Measurements from ENCODE around the gene HOXA6.

DNA sequence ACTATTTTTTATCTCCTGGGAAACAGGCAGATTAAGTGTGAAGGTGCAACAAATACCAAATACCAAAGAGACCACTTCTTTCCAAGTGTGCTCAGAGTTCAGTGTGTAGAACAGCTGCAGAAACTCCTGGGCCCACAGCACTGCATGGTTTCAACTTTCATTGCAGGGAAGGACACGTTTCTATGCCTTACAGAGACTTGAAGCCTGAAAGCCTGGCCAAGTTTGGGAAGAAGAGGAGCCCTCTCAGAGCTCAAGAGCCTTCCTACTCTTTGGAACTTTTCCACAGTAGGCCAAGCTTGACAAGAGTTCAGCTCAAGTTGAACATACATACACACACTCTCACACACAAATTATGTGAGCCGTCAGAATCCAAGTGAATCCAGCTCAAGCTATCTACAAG lies 19.5 kb downstream of the HOXA6 start:
- TF ChIP-seq, protein P1, sequence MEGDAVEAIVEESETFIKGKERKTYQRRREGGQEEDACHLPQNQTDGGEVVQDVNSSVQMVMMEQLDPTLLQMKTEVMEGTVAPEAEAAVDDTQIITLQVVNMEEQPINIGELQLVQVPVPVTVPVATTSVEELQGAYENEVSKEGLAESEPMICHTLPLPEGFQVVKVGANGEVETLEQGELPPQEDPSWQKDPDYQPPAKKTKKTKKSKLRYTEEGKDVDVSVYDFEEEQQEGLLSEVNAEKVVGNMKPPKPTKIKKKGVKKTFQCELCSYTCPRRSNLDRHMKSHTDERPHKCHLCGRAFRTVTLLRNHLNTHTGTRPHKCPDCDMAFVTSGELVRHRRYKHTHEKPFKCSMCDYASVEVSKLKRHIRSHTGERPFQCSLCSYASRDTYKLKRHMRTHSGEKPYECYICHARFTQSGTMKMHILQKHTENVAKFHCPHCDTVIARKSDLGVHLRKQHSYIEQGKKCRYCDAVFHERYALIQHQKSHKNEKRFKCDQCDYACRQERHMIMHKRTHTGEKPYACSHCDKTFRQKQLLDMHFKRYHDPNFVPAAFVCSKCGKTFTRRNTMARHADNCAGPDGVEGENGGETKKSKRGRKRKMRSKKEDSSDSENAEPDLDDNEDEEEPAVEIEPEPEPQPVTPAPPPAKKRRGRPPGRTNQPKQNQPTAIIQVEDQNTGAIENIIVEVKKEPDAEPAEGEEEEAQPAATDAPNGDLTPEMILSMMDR (IDR thresholded peaks at IDR 0.05) = no peak
- TF ChIP-seq, protein P2, sequence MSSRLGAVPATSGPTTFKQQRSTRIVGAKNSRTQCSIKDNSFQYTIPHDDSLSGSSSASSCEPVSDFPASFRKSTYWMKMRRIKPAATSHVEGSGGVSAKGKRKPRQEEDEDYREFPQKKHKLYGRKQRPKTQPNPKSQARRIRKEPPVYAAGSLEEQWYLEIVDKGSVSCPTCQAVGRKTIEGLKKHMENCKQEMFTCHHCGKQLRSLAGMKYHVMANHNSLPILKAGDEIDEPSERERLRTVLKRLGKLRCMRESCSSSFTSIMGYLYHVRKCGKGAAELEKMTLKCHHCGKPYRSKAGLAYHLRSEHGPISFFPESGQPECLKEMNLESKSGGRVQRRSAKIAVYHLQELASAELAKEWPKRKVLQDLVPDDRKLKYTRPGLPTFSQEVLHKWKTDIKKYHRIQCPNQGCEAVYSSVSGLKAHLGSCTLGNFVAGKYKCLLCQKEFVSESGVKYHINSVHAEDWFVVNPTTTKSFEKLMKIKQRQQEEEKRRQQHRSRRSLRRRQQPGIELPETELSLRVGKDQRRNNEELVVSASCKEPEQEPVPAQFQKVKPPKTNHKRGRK (CRISPR knock-in tag; IDR thresholded peaks at IDR 0.05; ENCODE audit: borderline replicate concordance) = no peak
- TF ChIP-seq, protein P3, sequence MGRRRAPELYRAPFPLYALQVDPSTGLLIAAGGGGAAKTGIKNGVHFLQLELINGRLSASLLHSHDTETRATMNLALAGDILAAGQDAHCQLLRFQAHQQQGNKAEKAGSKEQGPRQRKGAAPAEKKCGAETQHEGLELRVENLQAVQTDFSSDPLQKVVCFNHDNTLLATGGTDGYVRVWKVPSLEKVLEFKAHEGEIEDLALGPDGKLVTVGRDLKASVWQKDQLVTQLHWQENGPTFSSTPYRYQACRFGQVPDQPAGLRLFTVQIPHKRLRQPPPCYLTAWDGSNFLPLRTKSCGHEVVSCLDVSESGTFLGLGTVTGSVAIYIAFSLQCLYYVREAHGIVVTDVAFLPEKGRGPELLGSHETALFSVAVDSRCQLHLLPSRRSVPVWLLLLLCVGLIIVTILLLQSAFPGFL (CRISPR knock-in tag; IDR thresholded peaks at IDR 0.05; ENCODE audit: borderline replicate concordance) = no peak
- TF ChIP-seq ZNF232 (CRISPR knock-in tag; IDR thresholded peaks at IDR 0.05) (no peak), NFYB (CRISPR knock-in tag; conservative IDR thresholded peaks at IDR 0.05; ENCODE audit: low read depth) (no peak), GABPB1 (CRISPR knock-in tag; IDR thresholded peaks at IDR 0.05) (no peak)
- TF ChIP-seq, protein P4, sequence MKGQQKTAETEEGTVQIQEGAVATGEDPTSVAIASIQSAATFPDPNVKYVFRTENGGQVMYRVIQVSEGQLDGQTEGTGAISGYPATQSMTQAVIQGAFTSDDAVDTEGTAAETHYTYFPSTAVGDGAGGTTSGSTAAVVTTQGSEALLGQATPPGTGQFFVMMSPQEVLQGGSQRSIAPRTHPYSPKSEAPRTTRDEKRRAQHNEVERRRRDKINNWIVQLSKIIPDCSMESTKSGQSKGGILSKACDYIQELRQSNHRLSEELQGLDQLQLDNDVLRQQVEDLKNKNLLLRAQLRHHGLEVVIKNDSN (CRISPR knock-in tag; IDR thresholded peaks at IDR 0.05) = no peak
- TF ChIP-seq, protein P5, sequence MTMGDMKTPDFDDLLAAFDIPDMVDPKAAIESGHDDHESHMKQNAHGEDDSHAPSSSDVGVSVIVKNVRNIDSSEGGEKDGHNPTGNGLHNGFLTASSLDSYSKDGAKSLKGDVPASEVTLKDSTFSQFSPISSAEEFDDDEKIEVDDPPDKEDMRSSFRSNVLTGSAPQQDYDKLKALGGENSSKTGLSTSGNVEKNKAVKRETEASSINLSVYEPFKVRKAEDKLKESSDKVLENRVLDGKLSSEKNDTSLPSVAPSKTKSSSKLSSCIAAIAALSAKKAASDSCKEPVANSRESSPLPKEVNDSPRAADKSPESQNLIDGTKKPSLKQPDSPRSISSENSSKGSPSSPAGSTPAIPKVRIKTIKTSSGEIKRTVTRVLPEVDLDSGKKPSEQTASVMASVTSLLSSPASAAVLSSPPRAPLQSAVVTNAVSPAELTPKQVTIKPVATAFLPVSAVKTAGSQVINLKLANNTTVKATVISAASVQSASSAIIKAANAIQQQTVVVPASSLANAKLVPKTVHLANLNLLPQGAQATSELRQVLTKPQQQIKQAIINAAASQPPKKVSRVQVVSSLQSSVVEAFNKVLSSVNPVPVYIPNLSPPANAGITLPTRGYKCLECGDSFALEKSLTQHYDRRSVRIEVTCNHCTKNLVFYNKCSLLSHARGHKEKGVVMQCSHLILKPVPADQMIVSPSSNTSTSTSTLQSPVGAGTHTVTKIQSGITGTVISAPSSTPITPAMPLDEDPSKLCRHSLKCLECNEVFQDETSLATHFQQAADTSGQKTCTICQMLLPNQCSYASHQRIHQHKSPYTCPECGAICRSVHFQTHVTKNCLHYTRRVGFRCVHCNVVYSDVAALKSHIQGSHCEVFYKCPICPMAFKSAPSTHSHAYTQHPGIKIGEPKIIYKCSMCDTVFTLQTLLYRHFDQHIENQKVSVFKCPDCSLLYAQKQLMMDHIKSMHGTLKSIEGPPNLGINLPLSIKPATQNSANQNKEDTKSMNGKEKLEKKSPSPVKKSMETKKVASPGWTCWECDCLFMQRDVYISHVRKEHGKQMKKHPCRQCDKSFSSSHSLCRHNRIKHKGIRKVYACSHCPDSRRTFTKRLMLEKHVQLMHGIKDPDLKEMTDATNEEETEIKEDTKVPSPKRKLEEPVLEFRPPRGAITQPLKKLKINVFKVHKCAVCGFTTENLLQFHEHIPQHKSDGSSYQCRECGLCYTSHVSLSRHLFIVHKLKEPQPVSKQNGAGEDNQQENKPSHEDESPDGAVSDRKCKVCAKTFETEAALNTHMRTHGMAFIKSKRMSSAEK (CRISPR knock-in tag; IDR thresholded peaks at IDR 0.05; ENCODE audit: borderline replicate concordance) = no peak
- TF ChIP-seq, protein P6, sequence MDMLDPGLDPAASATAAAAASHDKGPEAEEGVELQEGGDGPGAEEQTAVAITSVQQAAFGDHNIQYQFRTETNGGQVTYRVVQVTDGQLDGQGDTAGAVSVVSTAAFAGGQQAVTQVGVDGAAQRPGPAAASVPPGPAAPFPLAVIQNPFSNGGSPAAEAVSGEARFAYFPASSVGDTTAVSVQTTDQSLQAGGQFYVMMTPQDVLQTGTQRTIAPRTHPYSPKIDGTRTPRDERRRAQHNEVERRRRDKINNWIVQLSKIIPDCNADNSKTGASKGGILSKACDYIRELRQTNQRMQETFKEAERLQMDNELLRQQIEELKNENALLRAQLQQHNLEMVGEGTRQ (CRISPR knock-in tag; IDR thresholded peaks at IDR 0.05) = no peak
